Neutrophil (primary cell): ENCODE results near the gene ABR.
A peak's percentile ranks its signal among the peaks of the same experiment; 100 is the strongest.

Source experiments
- H3K27ac ChIP-seq: fragments of 200-600 bp; sonication (generic); 2 replicates; pipeline ENCODE4 v1.5.1; 2016; ENCODE audit warnings: mild to moderate bottlenecking, moderate library complexity
- H3K27me3 ChIP-seq: fragments of 200-600 bp; sonication (generic); 2 replicates; pipeline ENCODE4 v1.6.0; 2016; ENCODE audit warnings: mild to moderate bottlenecking
- H3K36me3 ChIP-seq: fragments of 200-600 bp; sonication (generic); 2 replicates; pipeline ENCODE4 v1.5.1; 2017
- H3K4me1 ChIP-seq, 2 experiments: fragments of 200-600 bp in 1 of 2; sonication (generic) in 1 of 2; 1 replicate in 1 of 2; 2 replicates in 1 of 2; pipeline versions ENCODE4 v1.5.1 to v1.6.1; 2013 to 2016; ENCODE audit warnings: low read depth in 1 of 2, low read length in 1 of 2, mild to moderate bottlenecking in 1 of 2, moderate library complexity in 1 of 2; ENCODE audit not compliant: control insufficient read depth in 1 of 2, insufficient read depth in 1 of 2
- H3K4me3 ChIP-seq, 2 experiments: fragments of 200-600 bp in 1 of 2; sonication (generic) in 1 of 2; 1 replicate in 1 of 2; 2 replicates in 1 of 2; pipeline ENCODE4 v1.5.1; 2013 to 2016; ENCODE audit warnings: low read depth in 1 of 2, low read length in 1 of 2, mild to moderate bottlenecking in 1 of 2, moderate library complexity in 1 of 2
- H3K9me3 ChIP-seq: fragments of 200-600 bp; sonication (generic); 2 replicates; pipeline ENCODE4 v1.5.1; 2016
- CTCF ChIP-seq: fragments of 200-600 bp; sonication (generic); IDR thresholded peaks from 2 replicates; pipeline ENCODE4 v1.5.1; 2016; ENCODE audit warnings: antibody characterized with exemption

Gene ABR

DNA sequence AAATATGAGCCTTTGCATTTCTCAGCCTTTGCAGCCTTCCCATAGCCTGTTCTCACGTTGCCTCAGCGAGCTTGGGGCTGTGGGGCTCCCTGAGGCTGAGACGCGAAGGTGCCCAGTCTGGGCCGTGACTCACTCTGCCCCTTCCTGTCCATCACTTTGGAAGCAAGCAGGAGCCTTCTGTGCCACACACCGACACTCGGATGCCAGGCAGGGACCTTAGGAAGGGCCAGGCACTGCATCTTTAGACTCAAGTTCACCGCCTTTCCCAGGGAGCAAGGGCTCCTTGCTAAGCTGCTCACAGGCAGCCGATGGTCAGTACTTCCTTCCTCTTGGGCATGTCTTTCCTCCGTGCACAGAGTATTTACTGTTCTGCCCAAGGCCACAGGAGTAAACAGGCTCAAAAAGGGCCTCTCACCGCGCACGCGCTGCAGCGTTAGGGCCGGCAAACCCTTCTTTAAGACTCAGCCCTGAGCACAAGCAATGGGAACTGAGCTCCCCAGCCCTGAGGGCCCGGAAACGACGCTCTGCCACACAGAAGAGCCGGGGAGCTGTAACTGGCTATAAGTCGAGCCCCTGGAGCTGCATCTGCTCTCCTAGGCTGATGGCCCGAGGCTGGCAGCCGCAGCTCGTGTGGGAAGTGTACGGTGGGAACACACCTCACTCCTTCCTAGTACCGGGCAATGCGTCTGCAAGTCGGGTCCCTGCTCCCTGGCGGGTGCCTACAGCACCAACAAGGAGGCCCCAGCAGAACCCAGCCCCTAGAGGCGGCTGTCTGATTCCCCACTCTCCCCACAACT lies 175.6 kb downstream of the ABR start:
- no peak overlapping the region for H3K4me3 ChIP-seq
- no peaks in the 10 kb centered on the region for H3K9me3 ChIP-seq
- H3K27ac ChIP-seq = peak overlapping the region; percentile 13
- H3K27me3 ChIP-seq = no peaks in the 10 kb centered on the region
- H3K4me1 ChIP-seq = no peaks in the 10 kb centered on the region
- TF ChIP-seq CTCF = no peak
- peaks cover 90% of the 10 kb centered on the region for H3K36me3 ChIP-seq

- no peak overlapping the region for H3K27ac ChIP-seq
- H3K27me3 ChIP-seq = no peaks in the 10 kb centered on the region
- no peak for TF ChIP-seq CTCF
- H3K4me1 ChIP-seq = no peaks in the 10 kb centered on the region
- no peaks in the 10 kb centered on the region for H3K9me3 ChIP-seq
- H3K4me3 ChIP-seq = no peak overlapping the region
- H3K36me3 ChIP-seq = peaks cover 84% of the 10 kb centered on the region
Measured at GRCh38 chr17:1003633-1003971, 176.2 kb downstream of the ABR start.

DNA sequence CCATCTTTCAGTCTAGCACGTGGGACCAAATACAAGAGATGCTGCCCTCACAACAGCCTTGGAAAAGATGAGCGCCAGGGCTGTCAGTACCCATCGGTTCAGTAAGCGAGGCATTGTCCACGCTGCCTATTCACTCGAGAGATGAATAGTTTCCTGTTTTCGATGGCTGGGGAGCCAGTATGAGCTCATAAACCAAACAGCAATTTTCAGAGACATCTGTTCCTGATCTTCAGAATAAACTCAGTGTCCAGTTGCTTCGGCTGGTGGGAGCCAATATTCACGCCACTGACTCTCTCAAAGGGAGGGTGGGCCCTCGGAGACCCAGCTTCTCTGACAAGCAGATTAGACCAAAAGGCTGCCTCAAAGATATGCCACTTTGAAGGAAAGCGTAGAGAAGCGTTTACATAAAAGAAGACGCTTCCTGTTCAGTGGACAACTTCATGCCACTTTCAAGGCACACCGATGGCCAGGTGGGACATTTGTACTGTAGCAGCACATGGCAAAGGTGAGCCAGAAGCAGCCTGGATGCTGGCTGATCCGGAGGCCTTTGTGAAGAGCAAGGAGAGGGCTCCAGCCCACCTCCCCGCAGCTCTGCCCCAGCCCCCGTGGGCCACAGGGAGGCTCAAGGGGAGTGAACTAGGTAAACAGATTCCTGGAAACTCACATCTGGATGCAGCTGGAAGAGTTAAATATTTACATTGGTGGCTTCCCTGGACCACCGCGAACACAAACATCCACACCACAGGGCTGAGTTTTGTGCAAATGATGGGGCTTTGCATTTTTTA lies 176.8 kb downstream of the ABR start:
- H3K27me3 ChIP-seq = no peaks in the 10 kb centered on the region
- no peak for TF ChIP-seq CTCF
- H3K27ac ChIP-seq = peak overlapping the region; percentile 2
- peaks cover 78% of the 10 kb centered on the region for H3K36me3 ChIP-seq
- H3K9me3 ChIP-seq = no peaks in the 10 kb centered on the region
- H3K4me3 ChIP-seq = no peak overlapping the region
- peaks cover 3% of the 10 kb centered on the region in 2 experiments for H3K4me1 ChIP-seq

DNA sequence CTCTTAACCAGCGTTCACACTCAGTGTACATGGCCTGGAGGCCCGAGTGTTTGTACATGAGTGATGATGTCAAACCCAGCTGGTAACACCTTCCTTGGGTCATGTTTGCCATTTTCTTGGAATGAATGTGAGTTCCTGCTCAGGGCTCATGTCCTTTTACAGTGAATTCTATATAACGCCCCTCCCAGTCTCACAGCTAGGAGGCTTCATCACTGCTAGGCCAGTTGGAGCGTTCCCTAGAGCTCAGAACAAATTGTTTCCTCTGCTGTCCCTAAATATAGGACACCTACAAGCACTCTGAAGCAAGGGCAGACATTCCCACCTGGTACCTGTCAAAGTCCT lies 177.4 kb downstream of the ABR start:
- H3K27ac ChIP-seq = peak overlapping the region; percentile 2
- peaks cover 8 to 9% of the 10 kb centered on the region in 2 experiments for H3K4me1 ChIP-seq
- no peaks in the 10 kb centered on the region for H3K27me3 ChIP-seq
- H3K4me3 ChIP-seq = no peak overlapping the region
- H3K9me3 ChIP-seq = no peaks in the 10 kb centered on the region
- H3K36me3 ChIP-seq = peaks cover 72% of the 10 kb centered on the region
- TF ChIP-seq CTCF = no peak

GRCh38 chr17:1001640-1002411 lies 178.0 kb downstream of the ABR start:
- H3K9me3 ChIP-seq = no peaks in the 10 kb centered on the region
- TF ChIP-seq CTCF = no peak
- H3K27me3 ChIP-seq = no peaks in the 10 kb centered on the region
- no peak overlapping the region for H3K4me3 ChIP-seq
- H3K4me1 ChIP-seq = peaks cover 11% of the 10 kb centered on the region in 2 experiments
- H3K27ac ChIP-seq = no peak overlapping the region
- H3K36me3 ChIP-seq = peaks cover 66% of the 10 kb centered on the region
